ENCODE results near the gene ASPA. TPM values are rescaled to one million over a fixed set of nuclear protein-coding genes. Genes with fewer than 3 reads are reported as not detected.

Gene ASPA
- total RNA-seq, 6 experiments from 2014 or later: 1.7 to 6.0 (median 4.2) TPM

DNA sequence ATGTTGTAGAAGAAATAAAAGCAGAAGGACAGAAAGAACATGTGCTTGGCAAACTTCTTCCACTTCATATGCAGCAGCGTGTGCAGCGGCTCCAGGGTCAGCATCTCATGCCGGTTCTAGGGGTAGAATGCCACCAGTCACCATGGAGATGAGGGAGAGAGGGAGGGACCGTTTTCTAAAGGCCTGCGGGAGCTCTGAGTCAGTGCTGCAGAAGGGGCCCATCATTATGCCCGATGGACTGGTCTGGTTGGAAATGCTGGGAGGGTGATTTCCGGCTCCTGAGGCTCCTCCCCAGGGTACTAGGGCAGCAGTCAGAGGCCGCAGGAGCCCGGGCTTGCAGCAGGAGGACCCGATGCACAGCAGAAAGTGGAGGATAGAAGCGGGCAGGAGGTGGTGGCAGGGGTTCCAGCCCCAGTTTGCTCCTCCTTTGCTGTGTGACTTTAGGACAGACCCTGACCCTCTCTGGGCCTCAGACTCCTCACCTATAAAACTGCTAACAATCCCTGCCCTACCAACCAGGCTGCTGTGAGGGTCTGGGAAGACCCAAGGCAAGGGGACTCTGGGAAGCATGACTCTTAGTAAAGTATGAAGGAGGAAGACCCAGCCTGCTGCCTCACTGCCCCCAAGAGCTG lies 53.2 kb downstream of the ASPA start:
- Histone ChIP-seq H3K27ac (no peak overlapping the region), H3K36me3 (no peaks in the 10 kb centered on the region), H3K9me3 (no peaks in the 10 kb centered on the region), H3K4me1 (no peaks in the 10 kb centered on the region), H3K27me3 (no peaks in the 10 kb centered on the region), H3K4me3 (no peak overlapping the region)
- ATAC-seq (no peak), DNase-seq (no peak)
- TF ChIP-seq, protein P1, sequence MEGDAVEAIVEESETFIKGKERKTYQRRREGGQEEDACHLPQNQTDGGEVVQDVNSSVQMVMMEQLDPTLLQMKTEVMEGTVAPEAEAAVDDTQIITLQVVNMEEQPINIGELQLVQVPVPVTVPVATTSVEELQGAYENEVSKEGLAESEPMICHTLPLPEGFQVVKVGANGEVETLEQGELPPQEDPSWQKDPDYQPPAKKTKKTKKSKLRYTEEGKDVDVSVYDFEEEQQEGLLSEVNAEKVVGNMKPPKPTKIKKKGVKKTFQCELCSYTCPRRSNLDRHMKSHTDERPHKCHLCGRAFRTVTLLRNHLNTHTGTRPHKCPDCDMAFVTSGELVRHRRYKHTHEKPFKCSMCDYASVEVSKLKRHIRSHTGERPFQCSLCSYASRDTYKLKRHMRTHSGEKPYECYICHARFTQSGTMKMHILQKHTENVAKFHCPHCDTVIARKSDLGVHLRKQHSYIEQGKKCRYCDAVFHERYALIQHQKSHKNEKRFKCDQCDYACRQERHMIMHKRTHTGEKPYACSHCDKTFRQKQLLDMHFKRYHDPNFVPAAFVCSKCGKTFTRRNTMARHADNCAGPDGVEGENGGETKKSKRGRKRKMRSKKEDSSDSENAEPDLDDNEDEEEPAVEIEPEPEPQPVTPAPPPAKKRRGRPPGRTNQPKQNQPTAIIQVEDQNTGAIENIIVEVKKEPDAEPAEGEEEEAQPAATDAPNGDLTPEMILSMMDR (IDR thresholded peaks at IDR 0.05): no peak
- TF ChIP-seq POLR2A (IDR thresholded peaks at IDR 0.05): no peak
- intact Hi-C loops (cut with DNase I): no loop called here
- 75% methylated on average over 2 of the region's 11 CpGs for WGBS (ENCODE audit: insufficient coverage, low coverage, low lambda C conversion rate, missing lambda C conversion rate)

DNA sequence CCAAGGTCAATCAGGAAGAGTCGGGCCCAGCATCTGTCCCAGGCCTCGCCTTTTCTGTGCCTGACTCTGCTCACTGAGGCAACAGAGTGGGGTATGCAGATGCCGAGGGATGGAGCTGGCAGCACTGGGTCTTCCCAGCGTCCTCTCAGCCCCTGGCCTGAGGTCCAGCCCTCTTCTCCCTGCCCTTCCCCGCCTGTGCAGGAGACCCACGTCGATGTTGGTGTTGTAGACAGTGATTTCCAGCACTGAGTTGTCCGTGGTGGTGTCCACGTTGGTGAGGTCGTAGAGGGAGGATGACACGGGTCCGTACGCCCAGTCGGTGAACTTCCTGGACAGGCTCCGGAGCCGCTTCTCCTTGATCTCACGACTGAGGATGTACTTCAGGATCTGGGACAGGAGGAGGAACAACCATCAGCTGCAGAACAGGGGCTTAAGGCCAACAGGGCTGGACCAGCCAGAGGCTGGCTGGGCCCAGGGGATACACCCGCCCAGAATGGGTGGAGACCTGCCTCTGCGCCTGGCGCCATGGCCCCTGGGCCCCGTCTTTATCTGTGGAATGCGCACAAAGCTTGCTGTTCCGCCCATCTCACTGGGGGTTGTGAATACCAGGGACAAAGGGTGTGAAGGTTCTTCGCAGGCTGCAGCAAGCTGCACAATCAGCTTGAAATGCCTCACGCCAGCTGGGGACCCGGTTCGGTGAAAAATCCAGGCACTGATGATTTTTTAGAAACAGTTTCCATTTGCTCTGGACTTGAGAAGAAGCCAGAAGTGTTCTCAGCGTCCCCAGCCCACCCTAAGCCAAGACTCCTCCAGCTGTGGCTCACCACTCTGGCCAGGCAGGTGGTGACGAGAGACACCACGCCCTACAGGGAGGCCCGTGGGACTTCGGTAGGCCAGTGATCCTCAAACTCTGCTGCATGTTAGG lies 54.3 kb downstream of the ASPA start:
- H3K4me1 ChIP-seq: no peaks in the 10 kb centered on the region
- no peak for DNase-seq
- no peaks in the 10 kb centered on the region for H3K36me3 ChIP-seq
- no peak overlapping the region for H3K4me3 ChIP-seq
- peak in 3 of 4 donors; percentile 26 to 60 (median 42) for ATAC-seq
- intact Hi-C loops (cut with DNase I): no loop called here
- H3K27ac ChIP-seq: no peak overlapping the region
- WGBS (ENCODE audit: insufficient coverage, low coverage, low lambda C conversion rate, missing lambda C conversion rate): 40% methylated on average over 2 of the region's 32 CpGs
- no peaks in the 10 kb centered on the region for H3K9me3 ChIP-seq
- TF ChIP-seq, protein P1 (IDR thresholded peaks at IDR 0.05): no peak
- TF ChIP-seq POLR2A (IDR thresholded peaks at IDR 0.05): no peak
- no peaks in the 10 kb centered on the region for H3K27me3 ChIP-seq

DNA sequence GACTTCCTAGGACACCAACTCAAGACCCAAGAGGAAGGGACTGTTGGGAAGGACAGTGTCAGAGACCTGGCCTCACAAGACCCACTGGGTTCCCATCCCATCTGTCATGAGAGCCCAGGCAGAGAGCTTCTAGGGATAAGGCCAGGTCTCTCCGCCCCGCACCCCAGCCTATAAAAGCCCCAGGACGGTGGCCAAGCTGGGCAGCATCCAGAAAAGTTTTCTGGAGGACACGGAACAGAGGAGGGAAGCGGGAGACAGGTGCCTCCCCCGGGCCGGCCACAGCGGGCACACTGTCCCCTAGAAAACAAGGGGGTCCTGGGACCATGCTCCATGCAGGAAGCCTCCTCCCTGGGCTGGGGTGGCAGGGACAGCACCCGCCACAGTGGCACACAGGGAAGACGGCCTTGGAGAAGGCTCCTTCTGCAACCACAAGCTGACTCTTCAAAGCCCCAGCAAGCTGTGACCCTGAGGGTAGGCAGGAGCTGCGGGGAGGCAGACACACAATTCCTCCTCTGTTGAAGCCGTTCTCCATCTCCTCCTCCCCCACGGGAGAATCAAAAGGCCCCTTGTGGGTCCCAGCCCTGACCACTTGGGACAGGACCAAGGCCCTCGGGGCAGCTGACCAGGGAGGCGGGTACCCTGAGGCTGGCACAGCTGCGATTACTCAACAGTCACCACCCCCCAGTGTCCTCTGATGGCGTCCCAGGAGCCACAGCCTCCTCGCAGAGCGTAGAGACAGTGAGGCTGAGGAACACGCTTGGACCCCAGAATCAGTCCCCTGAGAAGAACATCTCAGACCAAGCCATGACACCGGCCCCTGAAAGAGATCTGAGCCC lies 55.7 kb downstream of the ASPA start:
- no peaks in the 10 kb centered on the region for H3K9me3 ChIP-seq
- H3K27ac ChIP-seq: no peak overlapping the region
- H3K4me1 ChIP-seq: no peaks in the 10 kb centered on the region
- intact Hi-C loops (cut with DNase I): no loop called here
- H3K4me3 ChIP-seq: no peak overlapping the region
- TF ChIP-seq, protein P1 (IDR thresholded peaks at IDR 0.05): no peak
- TF ChIP-seq POLR2A (IDR thresholded peaks at IDR 0.05): no peak
- no peaks in the 10 kb centered on the region for H3K36me3 ChIP-seq
- WGBS (ENCODE audit: insufficient coverage, low coverage, low lambda C conversion rate, missing lambda C conversion rate): no CpG with 5 or more reads among the region's 21 CpGs
- no peaks in the 10 kb centered on the region for H3K27me3 ChIP-seq
- DNase-seq: no peak
- no peak for ATAC-seq

DNA sequence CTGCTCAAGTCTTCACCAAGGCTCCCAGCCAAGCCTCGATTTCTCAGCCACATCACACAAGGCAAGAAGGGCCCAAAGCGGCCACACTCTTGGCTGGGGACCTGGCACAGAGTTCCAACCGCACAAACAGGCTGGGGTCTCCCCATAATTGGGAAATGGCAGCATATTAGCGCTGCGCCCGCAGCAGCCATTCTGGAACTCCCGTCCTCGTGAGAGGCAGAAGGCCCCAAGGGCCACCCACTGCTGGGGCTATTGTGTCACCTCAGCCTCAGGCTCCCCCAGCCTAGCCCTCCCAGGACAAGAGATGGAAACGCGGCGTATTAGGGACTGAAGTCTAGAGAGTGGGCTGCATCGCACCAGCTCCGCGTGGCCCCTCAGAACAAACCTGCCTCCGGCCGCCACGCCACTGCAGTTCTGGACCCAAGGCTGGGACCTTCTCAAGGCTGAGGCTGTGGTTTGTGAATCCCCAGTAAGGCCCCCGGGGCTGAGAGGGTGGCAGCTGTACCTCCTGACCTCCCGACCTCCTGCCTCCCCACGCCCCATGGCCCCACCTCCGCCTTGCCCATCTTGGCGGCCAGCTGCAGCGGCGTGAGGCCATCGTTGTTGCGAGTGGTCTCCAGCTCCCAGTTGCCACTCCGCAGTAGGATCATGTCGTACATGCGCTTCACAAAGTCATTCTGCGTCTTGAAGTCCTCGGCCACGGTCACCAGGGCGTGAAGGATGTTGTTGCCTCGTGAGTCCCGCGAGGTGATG lies 56.5 kb downstream of the ASPA start:
- H3K36me3 ChIP-seq: no peaks in the 10 kb centered on the region

More for the DNA sequence above, 56.5 kb downstream of the ASPA start:
- no peak for TF ChIP-seq POLR2A (IDR thresholded peaks at IDR 0.05)
- TF ChIP-seq, protein P1 (IDR thresholded peaks at IDR 0.05): no peak
- no peak for DNase-seq
- 90% methylated on average over 13 of the region's 36 CpGs for WGBS (ENCODE audit: insufficient coverage, low coverage, low lambda C conversion rate, missing lambda C conversion rate)
- ATAC-seq: no peak
- H3K27me3 ChIP-seq: no peaks in the 10 kb centered on the region
- no peak overlapping the region for H3K4me3 ChIP-seq
- H3K4me1 ChIP-seq: no peaks in the 10 kb centered on the region
- H3K27ac ChIP-seq: no peak overlapping the region
- no peaks in the 10 kb centered on the region for H3K9me3 ChIP-seq
- intact Hi-C loops (cut with DNase I): no loop called here
